SK-N-SH (cell line): ENCODE data around the gene CENATAC. TPM values are rescaled to one million over a fixed set of nuclear protein-coding genes. Genes with fewer than 3 reads are reported as not detected.

Source experiments
- CTCF ChIA-PET: fragments of 300-600, 350-600 bp; formaldehyde crosslinking; extraction: SDS; loops from one replicate; lab custom pipeline; 2021; lab: Yijun Ruan, JAX
- POLR2A ChIA-PET: fragments of 350-600 bp; sonication (Branson Sonifier 250); formaldehyde crosslinking; extraction: SDS; loops from one replicate; lab custom pipeline; 2020; ENCODE audit warnings: antibody characterized with exemption, inconsistent platforms; lab: Yijun Ruan, JAX
- DNase-seq: peaks from one replicate; pipeline ENCODE4 v3.0.0; 2012
- H2AFZ ChIP-seq: fragments of 200-600 bp; sonication (generic); 2 replicates; pipeline ENCODE4 v1.8.1; 2016; ENCODE audit warnings: antibody characterized with exemption, mild to moderate bottlenecking, low read depth
- H3F3A ChIP-seq: fragments of 200-600 bp; sonication (generic); replicated peaks from 2 replicates; pipeline ENCODE3; 2016; ENCODE audit warnings: antibody characterized with exemption, mild to moderate bottlenecking; ENCODE audit not compliant: insufficient read depth
- H3K27ac ChIP-seq, 2 experiments: fragments of 200-500 bp in 1 of 2; fragments of 200-600 bp in 1 of 2; sonication (Bioruptor generic) in 1 of 2; sonication (generic), shearing (Covaris generic) in 1 of 2; 2 replicates each; pipeline versions ENCODE4 v1.5.1 to v1.6.1; 2014 to 2016; ENCODE audit warnings: low read depth in 2 of 2, inconsistent platforms in 1 of 2, low read length in 1 of 2, mild to moderate bottlenecking in 1 of 2, mixed read lengths in 1 of 2
- H3K27me3 ChIP-seq: fragments of 200-600 bp; sonication (generic), shearing (Covaris generic); 2 replicates; pipeline ENCODE4 v1.6.1; 2016; ENCODE audit warnings: mixed run types; ENCODE audit not compliant: insufficient read depth
- H3K36me3 ChIP-seq, 2 experiments: fragments of 200-500 bp in 1 of 2; fragments of 200-600 bp in 1 of 2; sonication (Bioruptor generic) in 1 of 2; sonication (generic) in 1 of 2; replicated peaks in 1 of 2; 2 replicates each; pipeline versions ENCODE3 to v1.5.1; 2014 to 2016; ENCODE audit warnings: low read length in 1 of 2, mild to moderate bottlenecking in 1 of 2; ENCODE audit not compliant: insufficient read depth in 2 of 2, control insufficient read depth in 1 of 2
- H3K4me1 ChIP-seq, 2 experiments: fragments of 200-500 bp in 1 of 2; fragments of 200-600 bp in 1 of 2; sonication (Bioruptor generic) in 1 of 2; sonication (generic), shearing (Covaris generic) in 1 of 2; 2 replicates each; pipeline versions ENCODE4 v1.5.1 to v1.6.1; 2014 to 2016; ENCODE audit warnings: low read depth in 1 of 2, low read length in 1 of 2, mixed run types in 1 of 2; ENCODE audit not compliant: insufficient read depth in 2 of 2, control insufficient read depth in 1 of 2
- H3K4me2 ChIP-seq: fragments of 200-600 bp; sonication (generic), shearing (Covaris generic); 2 replicates; pipeline ENCODE4 v1.6.1; 2017; ENCODE audit warnings: mixed run types
- H3K4me3 ChIP-seq, 2 experiments: fragments of 200-500 bp in 1 of 2; fragments of 200-600 bp in 1 of 2; sonication (Bioruptor generic) in 1 of 2; sonication (generic), shearing (Covaris generic) in 1 of 2; 2 replicates each; pipeline versions ENCODE4 v1.5.1 to v1.8.1; 2014 to 2016; ENCODE audit warnings: low read depth in 2 of 2, inconsistent platforms in 1 of 2, low read length in 1 of 2, mild to moderate bottlenecking in 1 of 2, mixed read lengths in 1 of 2, moderate library complexity in 1 of 2
- H3K79me2 ChIP-seq: fragments of 200-600 bp; sonication (generic); 2 replicates; pipeline ENCODE4 v1.8.1; 2017; ENCODE audit warnings: mild to moderate bottlenecking; ENCODE audit not compliant: insufficient read depth
- H3K9ac ChIP-seq: fragments of 200-600 bp; sonication (generic); 2 replicates; pipeline ENCODE4 v1.6.1; 2017; ENCODE audit warnings: mixed run types
- H3K9me2 ChIP-seq: fragments of 200-600 bp; sonication (generic); 2 replicates; pipeline ENCODE4 v1.6.1; 2017; ENCODE audit warnings: mixed run types
- H3K9me3 ChIP-seq: fragments of 200-600 bp; sonication (generic); 2 replicates; pipeline ENCODE4 v1.6.1; 2017; ENCODE audit warnings: mixed run types, mild to moderate bottlenecking, moderate library complexity
- H4K20me1 ChIP-seq: fragments of 200-600 bp; sonication (generic); 2 replicates; pipeline ENCODE4 v1.6.1; 2017; ENCODE audit warnings: mild to moderate bottlenecking, mixed run types; ENCODE audit not compliant: insufficient read depth
- JUND ChIP-seq: IDR thresholded peaks from 2 replicates; pipeline ENCODE4 v1.4.0; 2012
- MXI1 ChIP-seq: IDR thresholded peaks from 2 replicates; pipeline ENCODE4 v1.6.1; 2012; ENCODE audit warnings: mild to moderate bottlenecking, low read depth, low read length, improper control_type of control experiment
- RAD21 ChIP-seq: IDR thresholded peaks from 2 replicates; pipeline ENCODE4 v1.6.1; 2012; ENCODE audit warnings: mild to moderate bottlenecking, low read length
- REST ChIP-seq: IDR thresholded peaks from 2 replicates; pipeline ENCODE4 v1.6.1; 2012; ENCODE audit warnings: mild to moderate bottlenecking, low read depth, low read length, moderate library complexity
- YY1 ChIP-seq: IDR thresholded peaks from 2 replicates; pipeline ENCODE4 v1.4.0; 2012; ENCODE audit warnings: low read depth, mild to moderate bottlenecking
- WGBS: methylation state at CpG from one replicate; pipeline ENCODE4 v1.1.6; 2017; ENCODE audit warnings: low lambda C conversion rate; 5-methylcytosine and 5-hydroxymethylcytosine counted together
- polyA plus RNA-seq, 3 experiments: library from polyadenylated mRNA; depleted of rRNA; stranded (reverse); fragments of >200 nt; gene quantifications; 2 replicates each; pipeline ENCODE4 v1.2.3, GENCODE V29; 2012
- TF ChIP-seq, protein P1 (sequence below): fragments of 200-600 bp; sonication (generic); IDR thresholded peaks from 2 replicates; pipeline ENCODE4 v1.6.1; 2017; ENCODE audit warnings: antibody characterized with exemption, mild to moderate bottlenecking, moderate library complexity

The CENATAC gene
- polyA plus RNA-seq, 1 of the 3 experiments (the other 2 are of a cell fraction), result 16.0 TPM

GRCh38 chr11:119055901-119056300 lies 58.0 kb downstream of the CENATAC start:
- CTCF ChIA-PET, result interaction anchor here (0.9 to 2.1 kb wide), 14 partner anchors 8 to 284 kb away, joined by 3 to 8 read pairs (median 4); partner anchors contain the start of genes SLC37A4 and VPS11
- peaks cover 11% of the 10 kb centered on the region for H3F3A ChIP-seq
- POLR2A ChIA-PET, result interaction anchor here (0.7 to 3.8 kb wide), 10 partner anchors 10 to 56 kb away, joined by 3 to 21 read pairs (median 8); partner anchors contain the start of genes DPAGT1, HMBS, RPS25 and TRAPPC4
- H2AFZ ChIP-seq, result no peak overlapping the region
- peak; percentile 64 for DNase-seq
- TF ChIP-seq MXI1 (peak; percentile 50; the same call in 1 of the 2 replicates), RAD21 (peak; percentile 48), REST (no peak), YY1 (no peak)
- TF ChIP-seq, protein P1, sequence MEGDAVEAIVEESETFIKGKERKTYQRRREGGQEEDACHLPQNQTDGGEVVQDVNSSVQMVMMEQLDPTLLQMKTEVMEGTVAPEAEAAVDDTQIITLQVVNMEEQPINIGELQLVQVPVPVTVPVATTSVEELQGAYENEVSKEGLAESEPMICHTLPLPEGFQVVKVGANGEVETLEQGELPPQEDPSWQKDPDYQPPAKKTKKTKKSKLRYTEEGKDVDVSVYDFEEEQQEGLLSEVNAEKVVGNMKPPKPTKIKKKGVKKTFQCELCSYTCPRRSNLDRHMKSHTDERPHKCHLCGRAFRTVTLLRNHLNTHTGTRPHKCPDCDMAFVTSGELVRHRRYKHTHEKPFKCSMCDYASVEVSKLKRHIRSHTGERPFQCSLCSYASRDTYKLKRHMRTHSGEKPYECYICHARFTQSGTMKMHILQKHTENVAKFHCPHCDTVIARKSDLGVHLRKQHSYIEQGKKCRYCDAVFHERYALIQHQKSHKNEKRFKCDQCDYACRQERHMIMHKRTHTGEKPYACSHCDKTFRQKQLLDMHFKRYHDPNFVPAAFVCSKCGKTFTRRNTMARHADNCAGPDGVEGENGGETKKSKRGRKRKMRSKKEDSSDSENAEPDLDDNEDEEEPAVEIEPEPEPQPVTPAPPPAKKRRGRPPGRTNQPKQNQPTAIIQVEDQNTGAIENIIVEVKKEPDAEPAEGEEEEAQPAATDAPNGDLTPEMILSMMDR, result peak; percentile 46
- H4K20me1 ChIP-seq, result no peaks in the 10 kb centered on the region
- 41% methylated on average over 6 of the region's 6 CpGs for WGBS
- H3K4me2 ChIP-seq, result peak overlapping the region; percentile 94
- H3K4me1 ChIP-seq, result peaks cover 12 to 21% of the 10 kb centered on the region in 2 experiments; a peak in 2 of 4 replicates
- H3K27me3 ChIP-seq, result no peaks in the 10 kb centered on the region
- peaks cover 32 to 44% of the 10 kb centered on the region in 2 experiments for H3K36me3 ChIP-seq
- no peaks in the 10 kb centered on the region for H3K9me2 ChIP-seq
- peak overlapping the region; percentile 82 to 90 for H3K4me3 ChIP-seq
- H3K9me3 ChIP-seq, result no peaks in the 10 kb centered on the region
- peak overlapping the region; percentile 91 for H3K9ac ChIP-seq
- peak overlapping the region; percentile 77 to 84; a peak in 2 of 4 replicates for H3K27ac ChIP-seq
- H3K79me2 ChIP-seq, result peaks cover 33% of the 10 kb centered on the region

DNA sequence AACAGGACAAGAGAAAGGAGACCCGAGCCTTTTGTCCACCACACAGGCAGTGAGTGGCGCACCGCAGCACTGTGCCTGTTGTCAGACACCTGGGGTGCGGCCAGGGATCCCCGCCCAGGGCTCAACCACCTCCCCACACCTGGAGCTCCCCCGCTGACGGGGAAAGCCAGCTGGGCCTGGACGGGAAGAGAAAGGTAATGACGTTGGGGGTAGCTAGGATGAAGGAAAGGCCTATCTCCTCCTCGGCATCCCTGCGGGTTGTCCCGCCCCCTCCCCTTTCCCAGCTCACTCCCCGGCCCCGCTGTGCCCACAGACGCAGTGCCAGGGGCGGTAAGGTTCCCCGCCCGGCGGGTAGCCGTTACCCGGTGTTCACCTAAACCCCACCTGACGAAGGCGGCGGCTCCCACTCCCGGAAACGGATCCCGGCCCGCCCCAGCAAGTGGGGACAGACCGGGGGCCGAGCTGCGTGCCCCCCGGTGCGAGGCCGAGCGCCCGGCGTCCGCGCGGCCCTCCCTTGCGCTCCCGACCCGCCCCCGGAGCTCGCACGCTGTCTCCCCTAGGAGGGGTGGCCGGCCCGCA lies 58.6 kb downstream of the CENATAC start:
- H3K79me2 ChIP-seq, result peaks cover 33% of the 10 kb centered on the region
- ChIA-PET CTCF (interaction anchor here (0.8 to 2.1 kb wide), 14 partner anchors 8 to 284 kb away, joined by 3 to 8 read pairs (median 4); partner anchors contain the start of genes SLC37A4 and VPS11), POLR2A (interaction anchor here (0.7 to 3.8 kb wide), 11 partner anchors 10 to 56 kb away, joined by 3 to 21 read pairs (median 8); partner anchors contain the start of genes DPAGT1, HMBS, RPS25 and SLC37A4)
- H4K20me1 ChIP-seq, result no peaks in the 10 kb centered on the region
- H3K27me3 ChIP-seq, result no peaks in the 10 kb centered on the region
- DNase-seq, result peak; percentile 78
- H3K9me2 ChIP-seq, result no peaks in the 10 kb centered on the region
- H3K4me1 ChIP-seq, result peaks cover 12 to 21% of the 10 kb centered on the region in 2 experiments; a peak in 2 of 4 replicates
- no peaks in the 10 kb centered on the region for H3K9me3 ChIP-seq
- H3F3A ChIP-seq, result peaks cover 11% of the 10 kb centered on the region
- peak overlapping the region; percentile 91 for H3K9ac ChIP-seq
- 5% methylated on average over 11 of the region's 48 CpGs for WGBS
- TF ChIP-seq JUND, result no peak
- TF ChIP-seq, protein P1, result 0 out of 2 replicates have a peak, but pooled peaks have one; percentile 27
- H3K36me3 ChIP-seq, result peaks cover 32 to 38% of the 10 kb centered on the region in 2 experiments
- peak overlapping the region; percentile 77 to 84; a peak in 3 of 4 replicates for H3K27ac ChIP-seq
- peak overlapping the region; percentile 94 for H3K4me2 ChIP-seq
- peak overlapping the region; percentile 89 for H2AFZ ChIP-seq
- H3K4me3 ChIP-seq, result peak overlapping the region; percentile 82 to 90
